CD8-positive, alpha-beta memory T cell (primary cell): ENCODE measurements around the gene MYT1. TPM values are rescaled to one million over a fixed set of nuclear protein-coding genes. Genes with fewer than 3 reads are reported as not detected.

Experiments used
- CTCF ChIA-PET: fragments of 350-600 bp; sonication (Branson Sonifier 250); formaldehyde crosslinking; loops from one replicate; lab custom pipeline; 2021; ENCODE audit warnings: antibody characterized with exemption; lab: Charles Lee
- POLR2A ChIA-PET: fragments of 350-600 bp; sonication (Branson Sonifier 250); formaldehyde crosslinking; loops from one replicate; lab custom pipeline; 2021; ENCODE audit warnings: antibody characterized with exemption; lab: Charles Lee
- DNase-seq, 5 donors: peaks; one replicate each; pipeline versions ENCODE4 v3.0.0 to v3.0.0-alpha.2; 2020 to 2022; ENCODE audit warnings: mixed read lengths in 1 of 5
- H3K27ac ChIP-seq: one replicate; pipeline ENCODE4 v1.7.0; 2013; ENCODE audit warnings: low read depth, mild to moderate bottlenecking, low read length, moderate library complexity
- H3K27me3 ChIP-seq: 2 replicates; pipeline ENCODE4 v1.7.0; 2013; ENCODE audit warnings: low read length, mild to moderate bottlenecking; ENCODE audit not compliant: insufficient read depth, poor library complexity, severe bottlenecking
- H3K36me3 ChIP-seq: 2 replicates; pipeline ENCODE4 v1.7.0; 2013; ENCODE audit warnings: mild to moderate bottlenecking, low read length, moderate library complexity; ENCODE audit not compliant: insufficient read depth
- H3K4me1 ChIP-seq: 2 replicates; pipeline ENCODE4 v1.7.0; 2013; ENCODE audit warnings: mild to moderate bottlenecking, low read length, moderate library complexity; ENCODE audit not compliant: insufficient read depth
- H3K4me3 ChIP-seq: 2 replicates; pipeline ENCODE4 v1.7.0; 2013; ENCODE audit warnings: mild to moderate bottlenecking, low read length
- H3K9me3 ChIP-seq: 2 replicates; pipeline ENCODE4 v1.7.0; 2013; ENCODE audit warnings: mild to moderate bottlenecking, low read length
- H3K27ac Mint-ChIP-seq, 8 donors: one replicate each; pipeline ENCODE4 v1.8.0; 2020 to 2021; ENCODE audit warnings: mixed read lengths in 8 of 8, mild to moderate bottlenecking in 6 of 8, inconsistent platforms in 3 of 8, moderate library complexity in 3 of 8
- H3K27me3 Mint-ChIP-seq, 2 donors: one replicate each; pipeline ENCODE4 v1.8.0; 2020 to 2021; ENCODE audit warnings: mixed read lengths in 2 of 2, mild to moderate bottlenecking in 1 of 2, moderate library complexity in 1 of 2
- H3K36me3 Mint-ChIP-seq, 3 donors: one replicate each; pipeline ENCODE4 v1.8.0; 2020 to 2021; ENCODE audit warnings: mixed read lengths in 3 of 3, inconsistent platforms in 1 of 3, mild to moderate bottlenecking in 1 of 3
- H3K4me1 Mint-ChIP-seq, 3 donors: one replicate each; pipeline ENCODE4 v1.8.0; 2020 to 2021; ENCODE audit warnings: mixed read lengths in 3 of 3, inconsistent platforms in 1 of 3, mild to moderate bottlenecking in 1 of 3
- H3K4me3 Mint-ChIP-seq, 7 donors: one replicate each; pipeline ENCODE4 v1.8.0; 2020 to 2021; ENCODE audit warnings: mixed read lengths in 7 of 7, mild to moderate bottlenecking in 6 of 7, moderate library complexity in 4 of 7, inconsistent platforms in 2 of 7
- H3K9me3 Mint-ChIP-seq, 5 donors: one replicate each; pipeline ENCODE4 v1.8.0; 2020 to 2022; ENCODE audit warnings: mixed read lengths in 5 of 5, mild to moderate bottlenecking in 3 of 5, moderate library complexity in 2 of 5, inconsistent platforms in 1 of 5
- polyA plus RNA-seq: library from polyadenylated mRNA; unstranded; fragments of 300-500 nt; fragmentation: Illumina TruSeq; gene quantifications from one replicate; pipeline ENCODE4 v1.2.3, GENCODE V29; 2021
- total RNA-seq, 2 experiments: library from RNA; stranded (reverse); gene quantifications; one replicate each; pipeline ENCODE4 v1.2.3, GENCODE V29; 2021

Gene MYT1
- total and polyA plus RNA-seq, 3 experiments from 2014 or later = 0.07 TPM; not detected in 2

- Histone ChIP-seq H3K27ac (no peak overlapping the region), H3K36me3 (no peaks in the 10 kb centered on the region), H3K4me1 (peaks cover 66% of the 10 kb centered on the region), H3K4me3 (no peak overlapping the region), H3K9me3 (no peaks in the 10 kb centered on the region), H3K27me3 (no peaks in the 10 kb centered on the region)
- ChIA-PET POLR2A (no interaction called here), CTCF (interaction anchor here (1.8 kb wide), 1 partner anchor 15 kb away, joined by 4 read pairs; no protein-coding TSS in a partner anchor)
- Mint-ChIP-seq H3K4me1 (peaks cover 58 to 72% (median 67%) of the 10 kb centered on the region in 3 donors), H3K9me3 (no peaks in the 10 kb centered on the region), H3K36me3 (peaks cover 0 to 37% (median 3%) of the 10 kb centered on the region in 3 donors), H3K4me3 (peak overlapping the region; percentile 88 to 97 (median 92)), H3K27me3 (peaks cover 11 to 14% of the 10 kb centered on the region in 2 donors), H3K27ac (peak overlapping the region; percentile 77 to 95 (median 92))
- no peak for DNase-seq
These were observed 93.0 kb downstream of the MYT1 start for GRCh38 chr20:64257107-64257757.

GRCh38 chr20:64258071-64258823 lies 94.0 kb downstream of the MYT1 start:
- Histone ChIP-seq H3K9me3 (no peaks in the 10 kb centered on the region), H3K36me3 (no peaks in the 10 kb centered on the region), H3K4me1 (peaks cover 76% of the 10 kb centered on the region), H3K27ac (no peak overlapping the region), H3K4me3 (no peak overlapping the region), H3K27me3 (no peaks in the 10 kb centered on the region)
- Mint-ChIP-seq H3K4me1 (peaks cover 69 to 82% (median 77%) of the 10 kb centered on the region in 3 donors), H3K27ac (peak overlapping the region in 7 of 8 donors; percentile 5 to 92 (median 15)), H3K4me3 (peak overlapping the region in 6 of 7 donors; percentile 36 to 94 (median 50)), H3K9me3 (no peaks in the 10 kb centered on the region), H3K27me3 (peaks cover under 1 to 6% of the 10 kb centered on the region in 2 donors), H3K36me3 (peaks cover 0 to 46% (median 11%) of the 10 kb centered on the region in 3 donors)
- no peak for DNase-seq
- ChIA-PET POLR2A (no interaction called here), CTCF (interaction anchor here (1.8 kb wide), 1 partner anchor 16 kb away, joined by 4 read pairs; no protein-coding TSS in a partner anchor)

- peaks cover 75 to 93% (median 90%) of the 10 kb centered on the region in 3 donors for H3K4me1 Mint-ChIP-seq
These were observed 96.0 kb downstream of the MYT1 start for GRCh38 chr20:64260239-64260638.

GRCh38 chr20:64261138-64261537 lies 96.9 kb downstream of the MYT1 start:
- Histone ChIP-seq H3K27ac (no peak overlapping the region), H3K4me3 (no peak overlapping the region), H3K36me3 (no peaks in the 10 kb centered on the region), H3K9me3 (no peaks in the 10 kb centered on the region), H3K4me1 (peaks cover 69% of the 10 kb centered on the region), H3K27me3 (no peaks in the 10 kb centered on the region)
- POLR2A ChIA-PET = interaction anchor here (0.6 kb wide), 1 partner anchor 122 kb away, joined by 3 read pairs; no protein-coding TSS in a partner anchor
- no peaks in the 10 kb centered on the region for H3K9me3 Mint-ChIP-seq
- peaks cover 76 to 95% (median 92%) of the 10 kb centered on the region in 3 donors for H3K4me1 Mint-ChIP-seq
- H3K36me3 Mint-ChIP-seq = peaks cover 0 to 69% (median 18%) of the 10 kb centered on the region in 3 donors
- DNase-seq = no peak
- peaks cover 0 to 1% of the 10 kb centered on the region in 2 donors for H3K27me3 Mint-ChIP-seq
- H3K27ac Mint-ChIP-seq = peak overlapping the region; percentile 22 to 81 (median 49)
- peak overlapping the region in 5 of 7 donors; percentile 29 to 75 (median 44) for H3K4me3 Mint-ChIP-seq
- CTCF ChIA-PET = interaction anchor here (1.5 kb wide), 1 partner anchor 25 kb away, joined by 4 read pairs; no protein-coding TSS in a partner anchor

More at GRCh38 chr20:64260239-64260638, 96.0 kb downstream of the MYT1 start:
- Mint-ChIP-seq H3K36me3 (peaks cover 0 to 65% (median 14%) of the 10 kb centered on the region in 3 donors), H3K27me3 (peaks cover 0 to 4% of the 10 kb centered on the region in 2 donors), H3K27ac (peak overlapping the region in 3 of 8 donors; percentile 21 to 60 (median 32)), H3K4me3 (peak overlapping the region in 2 of 7 donors; percentile 19 to 53), H3K9me3 (no peaks in the 10 kb centered on the region)
- POLR2A ChIA-PET = no interaction called here
- Histone ChIP-seq H3K27ac (no peak overlapping the region), H3K36me3 (no peaks in the 10 kb centered on the region), H3K4me1 (peaks cover 70% of the 10 kb centered on the region), H3K9me3 (no peaks in the 10 kb centered on the region), H3K4me3 (no peak overlapping the region), H3K27me3 (no peaks in the 10 kb centered on the region)
- no peak for DNase-seq
- CTCF ChIA-PET = interaction anchor here (1.5 kb wide), 1 partner anchor 26 kb away, joined by 4 read pairs; no protein-coding TSS in a partner anchor

GRCh38 chr20:64264091-64264490 lies 99.8 kb downstream of the MYT1 start:
- H3K36me3 ChIP-seq = no peaks in the 10 kb centered on the region
- Mint-ChIP-seq H3K4me1 (peaks cover 49 to 77% (median 67%) of the 10 kb centered on the region in 3 donors), H3K9me3 (no peaks in the 10 kb centered on the region), H3K4me3 (no peak overlapping the region), H3K27me3 (no peaks in the 10 kb centered on the region), H3K27ac (peak overlapping the region in 2 of 8 donors; percentile 26 to 32), H3K36me3 (peaks cover 0 to 82% (median 22%) of the 10 kb centered on the region in 3 donors)
- DNase-seq = no peak
- ChIA-PET POLR2A (no interaction called here), CTCF (no interaction called here)
- peaks cover 40% of the 10 kb centered on the region for H3K4me1 ChIP-seq
- no peak overlapping the region for H3K4me3 ChIP-seq
- no peaks in the 10 kb centered on the region for H3K9me3 ChIP-seq
- no peaks in the 10 kb centered on the region for H3K27me3 ChIP-seq
- no peak overlapping the region for H3K27ac ChIP-seq

- ChIA-PET CTCF (no interaction called here), POLR2A (no interaction called here)
These were observed 100.9 kb downstream of the MYT1 start for GRCh38 chr20:64265201-64265600.

GRCh38 chr20:64266988-64267387 lies 102.7 kb downstream of the MYT1 start:
- CTCF ChIA-PET = no interaction called here
- DNase-seq = no peak
- H3K9me3 Mint-ChIP-seq = no peaks in the 10 kb centered on the region

More at GRCh38 chr20:64265201-64265600, 100.9 kb downstream of the MYT1 start:
- DNase-seq = no peak
- Mint-ChIP-seq H3K9me3 (no peaks in the 10 kb centered on the region), H3K27me3 (no peaks in the 10 kb centered on the region), H3K27ac (peak overlapping the region in 1 of 8 donors; percentile 54), H3K4me1 (peaks cover 48 to 75% (median 66%) of the 10 kb centered on the region in 3 donors), H3K4me3 (no peak overlapping the region), H3K36me3 (peaks cover 0 to 86% (median 28%) of the 10 kb centered on the region in 3 donors)
- peaks cover 30% of the 10 kb centered on the region for H3K4me1 ChIP-seq
- no peak overlapping the region for H3K4me3 ChIP-seq
- H3K9me3 ChIP-seq = no peaks in the 10 kb centered on the region
- no peaks in the 10 kb centered on the region for H3K36me3 ChIP-seq
- no peak overlapping the region for H3K27ac ChIP-seq
- no peaks in the 10 kb centered on the region for H3K27me3 ChIP-seq

More at GRCh38 chr20:64266988-64267387, 102.7 kb downstream of the MYT1 start:
- Histone ChIP-seq H3K9me3 (no peaks in the 10 kb centered on the region), H3K27me3 (no peaks in the 10 kb centered on the region), H3K4me3 (no peak overlapping the region), H3K36me3 (no peaks in the 10 kb centered on the region), H3K4me1 (peaks cover 13% of the 10 kb centered on the region), H3K27ac (no peak overlapping the region)
- POLR2A ChIA-PET = no interaction called here
- Mint-ChIP-seq H3K27me3 (no peaks in the 10 kb centered on the region), H3K36me3 (peaks cover 6 to 79% (median 33%) of the 10 kb centered on the region in 3 donors), H3K4me1 (peaks cover 40 to 66% (median 58%) of the 10 kb centered on the region in 3 donors), H3K27ac (no peak overlapping the region), H3K4me3 (no peak overlapping the region)
